Measurements from ENCODE around the gene SSH2. TPM values are rescaled to one million over a fixed set of nuclear protein-coding genes. Genes with fewer than 3 reads are reported as not detected.

Gene SSH2
- total and polyA plus RNA-seq, 2 of the 13 experiments (the other 11 are each of a cell fraction or from before 2014, with no cell fraction given) = 6.0 to 6.4 TPM

- ChIA-PET CTCF (ENCODE audit: low intra/inter-chr PET ratio, low total read pairs) (no interaction called here), POLR2A (no interaction called here)
- H2AFZ ChIP-seq (ENCODE audit: low read length) = no peak overlapping the region
- H3K4me3 ChIP-seq (replicated peaks in 1 of 3; ENCODE audit: insufficient read depth in 1 of 3, low read depth in 2 of 3, low read length in 3 of 3) = no peak overlapping the region
- H3K9me3 ChIP-seq (ENCODE audit: low read length) = no peaks in the 10 kb centered on the region
- in situ Hi-C loops (cut with HindIII; ENCODE audit: extremely low pct_ligation_motif_present, low pct_unique_long_range_greater_than_20kb) = no loop called here
- TF ChIP-seq ZNF841 (CRISPR knock-in tag; IDR thresholded peaks at IDR 0.05; ENCODE audit: borderline replicate concordance) (no peak), ZBTB21 (CRISPR knock-in tag; IDR thresholded peaks at IDR 0.05) (no peak), KLF11 (CRISPR knock-in tag; IDR thresholded peaks at IDR 0.05) (no peak), ETV6 (CRISPR knock-in tag; conservative IDR thresholded peaks at IDR 0.05) (no peak), ZNF709 (CRISPR knock-in tag; IDR thresholded peaks at IDR 0.05) (no peak), U2AF1 (optimal IDR thresholded peaks at IDR 0.05; ENCODE audit: low read depth, low read length) (no peak), EHMT2 (IDR thresholded peaks at IDR 0.05; ENCODE audit: borderline replicate concordance, low read depth, low read length) (no peak), ZNF549 (CRISPR knock-in tag; IDR thresholded peaks at IDR 0.05) (no peak)
- H3K9ac ChIP-seq (ENCODE audit: insufficient read depth, low read depth, low read length) = no peak overlapping the region
- no peaks in the 10 kb centered on the region for H3K4me1 ChIP-seq (ENCODE audit: insufficient read depth, low read length)
- no peak overlapping the region for H3K27ac ChIP-seq (ENCODE audit: extremely low read length, insufficient read depth, low read length)
- 93% methylated on average over 6 of the region's 6 CpGs for WGBS (ENCODE audit: low lambda C conversion rate)
- BruUV-seq (replicated peaks) = no TSS peak
- DNase-seq (ENCODE audit: low spot score) (no peak), FAIRE-seq (no peak), ATAC-seq (no peak)
- H4K20me1 ChIP-seq (ENCODE audit: insufficient read depth, low read length) = no peaks in the 10 kb centered on the region; the same call in 1 of the 2 replicates
- intact Hi-C loops (cut with micrococcal nuclease; ENCODE audit: unreplicated experiment) = no loop called here
- no peak overlapping the region for H3K4me2 ChIP-seq (ENCODE audit: low read depth, low read length)
- no peaks in the 10 kb centered on the region for H3K36me3 ChIP-seq (replicated peaks in 1 of 2; ENCODE audit: control insufficient read depth in 1 of 2, insufficient read depth in 2 of 2, low read length in 2 of 2)
- no peaks in the 10 kb centered on the region for H3K27me3 ChIP-seq (ENCODE audit: control insufficient read depth in 1 of 2, insufficient read depth in 2 of 2, low read length in 2 of 2)
- H3K79me2 ChIP-seq (ENCODE audit: insufficient read depth, low read length) = peaks cover 3% of the 10 kb centered on the region
These were observed 20.6 kb downstream of the SSH2 start for GRCh38 chr17:29909236-29910003.

GRCh38 chr17:29906969-29907368 lies 23.1 kb downstream of the SSH2 start:
- Histone ChIP-seq H3K36me3 (replicated peaks in 1 of 2; ENCODE audit: control insufficient read depth in 1 of 2, insufficient read depth in 2 of 2, low read length in 2 of 2) (no peaks in the 10 kb centered on the region), H3K27ac (ENCODE audit: extremely low read length, insufficient read depth, low read length) (no peak overlapping the region), H3K4me1 (ENCODE audit: insufficient read depth, low read length) (no peaks in the 10 kb centered on the region), H2AFZ (ENCODE audit: low read length) (no peak overlapping the region), H3K9ac (ENCODE audit: insufficient read depth, low read depth, low read length) (no peak overlapping the region), H3K79me2 (ENCODE audit: insufficient read depth, low read length) (peaks cover 3% of the 10 kb centered on the region), H3K9me3 (ENCODE audit: low read length) (no peaks in the 10 kb centered on the region), H3K27me3 (ENCODE audit: control insufficient read depth in 1 of 2, insufficient read depth in 2 of 2, low read length in 2 of 2) (no peaks in the 10 kb centered on the region), H3K4me3 (replicated peaks in 1 of 3; ENCODE audit: insufficient read depth in 1 of 3, low read depth in 2 of 3, low read length in 3 of 3) (no peak overlapping the region), H4K20me1 (ENCODE audit: insufficient read depth, low read length) (no peaks in the 10 kb centered on the region; the same call in 1 of the 2 replicates), H3K4me2 (ENCODE audit: low read depth, low read length) (no peak overlapping the region)
- no peak for ATAC-seq
- BruUV-seq (replicated peaks) = no TSS peak
- in situ Hi-C loops (cut with HindIII; ENCODE audit: extremely low pct_ligation_motif_present, low pct_unique_long_range_greater_than_20kb) (no loop called here), intact Hi-C loops (cut with micrococcal nuclease; ENCODE audit: unreplicated experiment) (no loop called here)
- POLR2A ChIA-PET = no interaction called here
- no peak for TF ChIP-seq ZFX (CRISPR knock-in tag; IDR thresholded peaks at IDR 0.05; ENCODE audit: low read depth)
- 97% methylated on average over 2 of the region's 2 CpGs for WGBS (ENCODE audit: low lambda C conversion rate)
- no peak for FAIRE-seq
- DNase-seq (ENCODE audit: low spot score) = no peak
- CTCF ChIA-PET (ENCODE audit: low intra/inter-chr PET ratio, low total read pairs) = no interaction called here

Data from HepG2 (cell line).